GM18867 (cell line): ENCODE measurements around the gene UNC13D.
"Not testable (repeated sequence)": the region's sequence is repeated elsewhere in the genome, so short reads cannot be mapped to it uniquely, and the experiment has no call there.

ENCODE experiments used
- ATAC-seq: cut with Tn5 transposase; IDR thresholded peaks from one replicate; pipeline ENCODE4 v1.9.1; 2021; ENCODE audit warnings: mild to moderate bottlenecking, moderate library complexity; ENCODE audit not compliant: unreplicated experiment

The UNC13D gene

GRCh38 chr17:75822119-75822799 lies 21.9 kb downstream of the UNC13D start:
- no peak for ATAC-seq

GRCh38 chr17:75821552-75821951 lies 22.7 kb downstream of the UNC13D start:
- ATAC-seq = no peak

- ATAC-seq = no peak
Measured at GRCh38 chr17:75820094-75821080, 23.8 kb downstream of the UNC13D start.

- ATAC-seq = no peak
Measured at GRCh38 chr17:75819678-75820077, 24.5 kb downstream of the UNC13D start.

GRCh38 chr17:75819116-75819515 lies 25.1 kb downstream of the UNC13D start:
- ATAC-seq = no peak

GRCh38 chr17:75818326-75818885 lies 25.8 kb downstream of the UNC13D start:
- no peak for ATAC-seq

GRCh38 chr17:75817571-75817970 lies 26.6 kb downstream of the UNC13D start:
- ATAC-seq = no peak

GRCh38 chr17:75816693-75817092 lies 27.5 kb downstream of the UNC13D start:
- no peak for ATAC-seq

GRCh38 chr17:75815399-75815798 lies 28.8 kb downstream of the UNC13D start:
- ATAC-seq = no peak

GRCh38 chr17:75814900-75815373 lies 29.3 kb downstream of the UNC13D start:
- ATAC-seq = no peak

- ATAC-seq = no peak
Measured at GRCh38 chr17:75814021-75814395, 30.2 kb downstream of the UNC13D start.

- no peak for ATAC-seq
Measured at GRCh38 chr17:75813081-75814020, 30.9 kb downstream of the UNC13D start.

GRCh38 chr17:75812096-75813013 lies 31.8 kb downstream of the UNC13D start:
- no peak for ATAC-seq

GRCh38 chr17:75811174-75811573 lies 33.0 kb downstream of the UNC13D start:
- no peak for ATAC-seq

- ATAC-seq = not testable (repeated sequence)
Measured at GRCh38 chr17:75810756-75811155, 33.4 kb downstream of the UNC13D start.

- ATAC-seq = no peak
Measured at GRCh38 chr17:75810216-75810615, 34.0 kb downstream of the UNC13D start.

GRCh38 chr17:75809631-75810111 lies 34.5 kb downstream of the UNC13D start:
- no peak for ATAC-seq

GRCh38 chr17:75808905-75809621 lies 35.1 kb downstream of the UNC13D start:
- ATAC-seq = no peak

GRCh38 chr17:75808549-75808904 lies 35.7 kb downstream of the UNC13D start:
- no peak for ATAC-seq
